Stimulated activated CD8-positive, alpha-beta memory T cell treated with anti-CD3 and anti-CD28 coated beads, Interleukin-12 subunit alpha, Interleukin-12 subunit beta, amount 100 ng/mL, for 1 hour (primary cell): ENCODE data around the gene DSG2.
"Not testable (repeated sequence)": the region's sequence is repeated elsewhere in the genome, so short reads cannot be mapped to it uniquely, and the experiment has no call there.

Experiments
- DNase-seq: peaks from one replicate; pipeline ENCODE4 v3.0.0-alpha.2; 2020; ENCODE audit warnings: low read depth

The DSG2 gene

DNA sequence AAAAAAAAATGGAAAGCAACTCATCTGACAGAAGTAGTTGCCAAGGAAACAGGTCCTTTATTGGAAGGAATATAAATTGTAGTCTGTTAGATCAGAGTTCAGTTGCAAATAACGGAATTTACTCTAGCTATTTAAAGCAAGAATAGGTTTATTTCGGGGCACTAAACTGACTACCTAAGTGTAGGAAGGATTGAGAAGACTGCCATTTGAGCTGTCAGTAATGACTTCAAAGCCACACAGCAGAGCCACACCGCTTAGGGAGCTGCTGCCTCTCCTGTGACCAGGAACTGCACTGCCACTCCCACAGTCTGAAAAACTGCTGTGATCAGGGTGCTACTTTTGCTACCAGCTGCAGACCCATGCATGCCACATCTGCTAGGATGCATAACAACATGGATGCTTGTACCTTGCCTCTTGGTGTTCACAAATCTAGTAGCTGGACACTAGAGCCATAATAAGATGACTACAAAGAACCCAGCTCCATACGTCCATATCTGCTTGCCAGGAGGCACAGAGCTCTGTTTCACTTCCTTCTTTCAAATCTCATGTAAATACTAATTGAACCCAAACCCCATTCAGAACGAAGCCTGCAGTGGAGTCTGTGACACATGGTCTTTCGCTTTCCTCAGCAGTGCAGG is 2.2 kb downstream of the DSG2 start:
- no peak for DNase-seq

GRCh38 chr18:31503011-31503410 is 5.0 kb downstream of the DSG2 start:
- no peak for DNase-seq

DNA sequence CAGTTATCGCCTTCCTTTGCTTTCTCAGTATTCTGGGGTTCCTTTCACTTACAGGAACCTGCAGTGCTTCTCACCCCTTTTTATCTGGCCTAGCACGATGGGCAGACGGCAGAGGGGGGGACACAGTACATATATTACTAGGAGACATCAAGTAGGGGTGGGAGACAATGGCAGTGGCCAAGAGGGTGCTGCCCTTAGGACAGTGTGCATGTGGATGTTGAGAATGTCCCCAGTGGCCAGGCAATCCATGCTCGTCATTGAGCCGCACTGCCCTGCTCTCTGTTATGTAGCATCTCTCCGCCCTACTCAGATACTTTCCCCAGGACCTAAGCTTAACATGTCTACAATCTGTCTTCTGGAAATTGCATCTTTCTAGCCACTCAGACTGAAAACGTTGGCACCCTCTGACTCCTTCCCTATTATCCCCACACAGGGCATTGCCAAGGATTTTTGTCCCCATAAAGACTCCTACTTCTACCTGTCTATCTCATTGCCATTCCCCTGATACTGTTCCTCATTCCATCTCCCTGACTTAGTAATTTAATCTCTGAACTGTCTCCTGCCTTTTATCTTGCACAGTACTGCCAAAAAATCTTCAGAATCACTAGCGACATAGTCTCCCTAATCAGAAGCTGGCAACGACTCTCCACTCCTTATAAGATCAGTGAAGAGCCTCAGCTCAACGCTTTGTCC is 6.6 kb downstream of the DSG2 start:
- DNase-seq = no peak

DNA sequence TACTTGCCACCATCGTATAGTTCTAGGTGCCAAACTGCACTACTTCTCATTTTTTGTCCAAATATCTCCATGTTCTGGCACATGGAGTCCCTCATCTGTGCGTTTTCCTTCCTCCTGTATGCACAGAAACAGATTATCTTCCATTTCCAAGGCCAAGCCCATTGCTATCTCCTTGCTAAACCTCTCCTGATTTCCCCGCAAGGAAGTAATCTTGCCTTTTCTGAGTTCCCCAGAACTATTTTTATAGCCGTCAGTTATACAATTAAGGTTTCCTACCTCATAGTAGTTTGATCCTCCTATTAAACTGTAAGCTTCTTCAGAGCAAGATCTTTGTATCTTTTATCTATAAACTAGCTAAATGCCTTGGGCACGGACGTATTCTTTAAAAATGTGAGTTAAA is 7.2 kb downstream of the DSG2 start:
- no peak for DNase-seq

DNA sequence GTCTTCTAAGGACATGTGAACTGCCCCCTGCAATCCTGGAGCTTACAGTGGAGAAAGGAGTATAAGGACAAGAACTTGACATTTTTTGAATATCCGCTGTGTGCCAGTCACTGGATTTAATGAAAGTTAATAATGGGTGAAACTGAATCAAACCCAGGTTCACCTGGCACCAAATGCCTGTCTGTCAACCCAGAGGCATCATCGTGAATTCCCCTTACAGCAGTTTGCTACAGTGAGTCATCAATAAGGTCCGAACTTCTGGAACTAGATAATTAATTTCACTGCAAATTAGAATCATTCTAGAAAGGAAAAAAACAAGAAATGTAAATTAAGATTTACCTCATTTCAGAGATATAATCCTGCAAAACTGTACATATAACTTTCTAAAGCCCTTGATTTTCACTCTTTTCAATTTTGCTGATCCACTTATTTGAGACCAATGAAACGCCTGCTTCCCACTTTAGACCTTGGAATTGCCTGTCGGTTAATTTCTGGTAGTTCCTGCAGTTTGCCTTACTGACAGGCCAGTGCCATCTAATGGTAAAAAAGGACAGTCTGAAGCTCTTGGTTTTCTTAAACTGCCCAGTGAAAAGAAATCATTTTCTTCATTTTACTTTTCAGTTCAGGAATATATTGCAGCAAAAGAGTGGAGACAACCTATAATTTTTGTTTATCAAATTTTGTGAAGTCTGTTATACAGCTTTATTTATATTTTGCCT is 8.2 kb downstream of the DSG2 start:
- no peak for DNase-seq

DNA sequence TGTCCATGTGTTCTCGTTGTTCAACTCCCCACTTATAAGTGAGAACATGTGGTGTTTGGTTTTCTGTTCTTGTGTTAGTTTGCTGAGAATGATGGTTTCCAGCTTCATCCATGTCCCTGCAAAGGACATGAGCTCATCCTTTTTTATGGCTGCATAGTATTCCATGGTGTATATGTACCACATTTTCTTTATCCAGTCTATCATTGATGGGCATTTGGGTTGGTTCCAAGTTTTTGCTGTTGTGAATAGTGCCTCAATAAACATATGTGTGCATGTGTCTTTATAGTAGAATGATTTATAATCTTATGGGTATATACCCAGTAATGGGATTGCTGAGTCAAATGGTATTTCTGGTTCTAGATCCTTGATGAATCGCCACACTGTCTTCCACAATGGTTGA is 9.1 kb downstream of the DSG2 start:
- not testable (repeated sequence) for DNase-seq

- DNase-seq = no peak
These were observed 10.8 kb downstream of the DSG2 start for GRCh38 chr18:31508781-31509180.

- no peak for DNase-seq
These were observed 11.6 kb downstream of the DSG2 start for GRCh38 chr18:31509571-31509970.

- no peak for DNase-seq
These were observed 12.3 kb downstream of the DSG2 start for GRCh38 chr18:31510319-31510718.

DNA sequence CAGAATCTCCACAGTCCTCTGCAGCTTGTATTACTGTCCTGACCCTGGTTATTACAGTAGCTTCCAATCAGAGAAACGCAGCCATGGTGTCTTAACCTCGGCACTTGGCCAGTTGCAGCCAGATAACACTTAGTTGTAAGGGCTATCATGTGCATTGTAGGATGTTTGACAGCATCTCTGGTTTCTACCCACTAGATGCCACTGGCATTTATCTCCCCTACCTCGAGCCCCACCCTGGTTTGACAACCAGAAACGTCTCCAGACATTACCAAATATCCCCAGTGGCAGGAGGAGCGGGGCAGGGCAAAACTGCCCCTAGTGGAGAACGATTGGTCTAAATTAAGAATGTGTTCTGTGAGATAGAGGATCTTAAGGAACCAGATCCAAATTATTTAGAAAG is 13.1 kb downstream of the DSG2 start:
- DNase-seq = no peak

DNA sequence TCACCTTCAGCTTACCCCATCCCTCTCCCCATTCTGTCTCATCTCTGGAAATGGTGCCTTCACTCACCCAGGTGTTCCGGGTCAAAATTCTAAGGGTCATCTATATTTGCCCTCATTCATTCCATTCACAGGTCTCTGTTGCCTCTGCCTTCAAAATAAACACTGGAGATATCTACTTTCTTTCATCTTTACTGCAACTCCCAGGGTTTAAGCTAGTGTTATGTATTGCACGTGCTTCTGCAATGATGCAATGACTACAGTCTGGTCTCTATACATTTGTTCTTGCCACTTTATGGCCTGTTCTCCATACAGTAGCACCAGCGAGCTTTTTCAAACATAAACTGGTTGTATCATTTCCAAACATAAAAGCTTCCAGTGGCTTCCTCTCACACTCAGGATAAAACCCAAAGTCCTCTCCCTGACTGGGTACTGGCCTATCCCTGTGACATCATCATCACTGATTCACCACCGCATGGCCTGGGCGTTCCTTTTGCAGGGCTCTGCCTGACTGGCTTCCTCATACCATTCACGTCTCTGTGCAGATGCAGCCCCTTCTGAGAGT is 14.3 kb downstream of the DSG2 start:
- no peak for DNase-seq

- DNase-seq = no peak
These were observed 15.4 kb downstream of the DSG2 start for GRCh38 chr18:31513189-31513935.

DNA sequence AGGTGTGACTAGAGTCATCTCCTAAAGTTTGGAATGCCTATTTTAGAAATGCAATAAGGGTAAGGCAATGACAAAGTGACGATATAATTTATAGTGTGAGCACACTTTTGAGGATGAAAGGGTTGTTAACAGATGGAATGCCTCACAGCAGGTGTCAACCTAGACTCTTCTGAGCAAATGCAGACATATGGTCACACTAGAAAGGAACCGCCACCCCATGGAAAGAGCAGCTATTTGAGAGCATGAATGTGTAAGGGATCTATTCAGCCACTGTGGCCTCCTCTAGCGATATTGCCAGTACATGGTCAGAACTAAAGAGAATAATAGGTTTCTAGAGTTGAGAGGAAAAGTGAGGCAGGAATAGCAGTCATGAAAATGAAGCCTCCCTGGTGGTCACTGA is 18.5 kb downstream of the DSG2 start:
- no peak for DNase-seq

- DNase-seq = no peak
These were observed 28.4 kb downstream of the DSG2 start for GRCh38 chr18:31526374-31526773.

- DNase-seq = no peak
These were observed 35.3 kb downstream of the DSG2 start for GRCh38 chr18:31533236-31533635.

DNA sequence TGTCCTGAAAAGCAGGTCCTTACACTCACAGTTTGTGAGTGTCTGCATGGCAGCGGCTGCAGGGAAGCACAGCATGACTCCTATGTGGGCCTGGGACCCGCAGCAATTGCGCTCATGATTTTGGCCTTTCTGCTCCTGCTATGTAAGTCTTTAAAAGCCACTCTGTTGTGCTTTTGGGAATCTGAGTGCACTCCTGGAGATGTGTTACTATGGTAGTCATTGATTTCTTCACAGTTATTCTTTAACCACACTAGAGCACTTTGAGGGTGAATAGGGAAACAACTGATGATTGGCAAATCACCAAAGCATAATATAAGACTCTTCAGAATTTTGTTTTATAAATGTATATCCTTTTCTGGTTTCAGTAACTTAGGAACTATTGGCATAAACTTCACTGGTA is 40.9 kb downstream of the DSG2 start:
- DNase-seq = no peak

DNA sequence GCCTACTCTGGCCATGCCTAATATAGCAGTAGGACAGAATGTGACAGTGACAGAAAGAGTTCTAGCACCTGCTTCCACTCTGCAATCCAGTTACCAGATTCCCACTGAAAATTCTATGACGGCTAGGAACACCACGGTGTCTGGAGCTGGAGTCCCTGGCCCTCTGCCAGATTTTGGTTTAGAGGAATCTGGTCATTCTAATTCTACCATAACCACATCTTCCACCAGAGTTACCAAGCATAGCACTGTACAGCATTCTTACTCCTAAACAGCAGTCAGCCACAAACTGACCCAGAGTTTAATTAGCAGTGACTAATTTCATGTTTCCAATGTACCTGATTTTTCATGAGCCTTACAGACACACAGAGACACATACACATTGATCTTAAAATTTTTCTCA is 48.5 kb downstream of the DSG2 start:
- DNase-seq = no peak

DNA sequence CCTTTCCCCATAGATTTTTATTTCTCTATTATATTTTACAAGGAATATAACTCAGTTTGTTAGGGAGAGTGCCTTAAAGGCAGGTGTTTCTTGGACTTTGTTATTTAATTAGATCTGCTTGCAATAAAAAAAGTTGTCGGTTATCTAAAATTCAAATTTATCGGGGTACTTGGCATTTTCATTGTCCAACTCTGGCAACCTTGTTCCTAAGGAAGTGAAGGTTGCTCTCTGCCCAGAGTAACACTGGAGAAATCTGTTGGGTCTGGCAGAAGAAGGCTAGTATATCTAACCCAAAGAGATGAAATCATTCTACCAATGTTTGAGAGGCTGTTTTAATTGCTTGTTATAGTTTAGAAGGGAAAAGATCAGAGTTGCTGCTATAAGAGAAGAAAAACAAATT is 50.9 kb downstream of the DSG2 start:
- no peak for DNase-seq

DNA sequence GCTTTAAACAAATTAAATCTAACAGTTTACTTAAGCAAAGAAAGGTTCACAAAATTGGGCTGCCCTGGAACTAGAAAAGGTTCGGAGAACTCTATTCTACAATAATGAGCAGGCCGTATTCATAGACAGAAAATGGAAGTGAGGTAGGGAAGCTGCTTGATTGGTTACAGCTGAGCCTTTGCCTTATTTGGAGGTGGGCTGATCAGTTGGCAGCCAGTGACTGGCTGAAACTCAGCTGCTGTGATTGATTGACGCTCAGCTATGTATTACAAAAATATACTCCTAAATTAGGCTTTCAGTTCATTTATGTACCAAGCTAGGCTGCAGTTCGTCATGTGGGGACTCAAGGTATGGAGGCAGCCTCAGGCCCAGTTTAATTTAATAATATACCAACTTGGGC is 51.4 kb downstream of the DSG2 start:
- no peak for DNase-seq

- DNase-seq = no peak
These were observed 53.9 kb downstream of the DSG2 start for GRCh38 chr18:31551883-31552282.

GRCh38 chr18:31553800-31554199 is 55.8 kb downstream of the DSG2 start:
- DNase-seq = no peak

- no peak for DNase-seq
These were observed 56.8 kb downstream of the DSG2 start for GRCh38 chr18:31554776-31555175.
